Brain microvascular endothelial cell (primary cell): ENCODE results near the gene SOWAHB.

ENCODE experiments used
- DNase-seq: peaks from one replicate; pipeline ENCODE4 v3.0.0-alpha.2; 2020
- H3K27ac ChIP-seq: fragments of 250-450 bp; sonication (Bioruptor Pico); 2 replicates; pipeline ENCODE4 v1.5.1; 2020; ENCODE audit warnings: mild to moderate bottlenecking, moderate library complexity
- H3K27me3 ChIP-seq: fragments of 250-450 bp; sonication (Bioruptor Pico); replicated peaks from 2 replicates; pipeline ENCODE4 v1.5.1; 2020; ENCODE audit warnings: mild to moderate bottlenecking
- H3K36me3 ChIP-seq: fragments of 250-450 bp; sonication (Bioruptor Pico); replicated peaks from 2 replicates; pipeline ENCODE4 v1.5.1; 2020; ENCODE audit warnings: mild to moderate bottlenecking
- H3K4me3 ChIP-seq: 2 replicates; pipeline ENCODE4 v1.5.1; 2011; ENCODE audit warnings: low read depth, mild to moderate bottlenecking, control low read depth, low read length, moderate library complexity
- CTCF ChIP-seq: IDR thresholded peaks from 2 replicates; pipeline ENCODE4 v1.5.1; 2011; ENCODE audit warnings: low read depth, mild to moderate bottlenecking, moderate library complexity, low read length, control low read depth, inconsistent platforms; ENCODE audit errors: missing control alignments
- in situ Hi-C: cut with HindIII; loops from 2 replicates; pipeline ENCODE4 v1.10.0; 2017; ENCODE audit warnings: low sequenced_read_pairs, low pct_ligation_motif_present

SOWAHB gene

GRCh38 chr4:76894537-76895255 is 3.2 kb downstream of the SOWAHB start:
- Histone ChIP-seq H3K4me3 (no peak overlapping the region), H3K27me3 (peaks cover 7% of the 10 kb centered on the region), H3K36me3 (no peaks in the 10 kb centered on the region), H3K27ac (no peak overlapping the region)
- in situ Hi-C loops: no loop called here
- TF ChIP-seq CTCF: no peak
- DNase-seq: no peak

GRCh38 chr4:76892601-76893000 is 5.3 kb downstream of the SOWAHB start:
- no peak for TF ChIP-seq CTCF
- H3K4me3 ChIP-seq: no peak overlapping the region
- in situ Hi-C loops: no loop called here
- peaks cover 4% of the 10 kb centered on the region for H3K27me3 ChIP-seq
- no peak for DNase-seq
- H3K27ac ChIP-seq: no peak overlapping the region
- H3K36me3 ChIP-seq: no peaks in the 10 kb centered on the region

GRCh38 chr4:76892001-76892400 is 5.9 kb downstream of the SOWAHB start:
- no peak for DNase-seq

GRCh38 chr4:76886848-76887441 is 11.0 kb downstream of the SOWAHB start:
- no peak overlapping the region for H3K27ac ChIP-seq

More at GRCh38 chr4:76892001-76892400, 5.9 kb downstream of the SOWAHB start:
- H3K27me3 ChIP-seq: peaks cover 4% of the 10 kb centered on the region
- no peaks in the 10 kb centered on the region for H3K36me3 ChIP-seq
- H3K4me3 ChIP-seq: no peak overlapping the region
- H3K27ac ChIP-seq: no peak overlapping the region
- no peak for TF ChIP-seq CTCF
- in situ Hi-C loops: no loop called here

GRCh38 chr4:76886214-76886613 is 11.7 kb downstream of the SOWAHB start:
- Histone ChIP-seq H3K27me3 (no peaks in the 10 kb centered on the region), H3K27ac (no peak overlapping the region), H3K4me3 (no peak overlapping the region), H3K36me3 (no peaks in the 10 kb centered on the region)
- in situ Hi-C loops: no loop called here
- DNase-seq: no peak
- no peak for TF ChIP-seq CTCF

More at GRCh38 chr4:76886848-76887441, 11.0 kb downstream of the SOWAHB start:
- no peak for TF ChIP-seq CTCF
- DNase-seq: no peak
- Histone ChIP-seq H3K27me3 (no peaks in the 10 kb centered on the region), H3K36me3 (no peaks in the 10 kb centered on the region), H3K4me3 (no peak overlapping the region)
- in situ Hi-C loops: no loop called here
